ENCODE results near the gene CNTN4. TPM values are rescaled to one million over a fixed set of nuclear protein-coding genes. Genes with fewer than 3 reads are reported as not detected.

The CNTN4 gene
- total RNA-seq, 1 experiment from 2014 or later, result 1.6 TPM

- H2AK5ac ChIP-seq (ENCODE audit: insufficient read length, low read length), result no peak overlapping the region
- no peak overlapping the region for H2AFZ ChIP-seq (ENCODE audit: low read length)
- H3K4ac ChIP-seq (ENCODE audit: low read depth, low read length), result no peak overlapping the region
- no peak overlapping the region for H3K27ac Mint-ChIP-seq
- H3K18ac ChIP-seq (ENCODE audit: insufficient read length, low read depth, low read length), result no peak overlapping the region
- H2BK12ac ChIP-seq (ENCODE audit: insufficient read length, low read depth, low read length), result no peak overlapping the region
- H3K27me3 ChIP-seq (ENCODE audit: insufficient read depth, low read length), result no peaks in the 10 kb centered on the region
- no peaks in the 10 kb centered on the region for H3K36me3 Mint-ChIP-seq (ENCODE audit: insufficient read depth in 1 of 3, low read depth in 3 of 3)
- no peak overlapping the region for H3K56ac ChIP-seq (ENCODE audit: insufficient read length, low read depth, low read length)
- H4K5ac ChIP-seq (ENCODE audit: insufficient read length, low read depth, low read length), result no peak overlapping the region
- H4K91ac ChIP-seq (ENCODE audit: insufficient read length, low read depth, low read length), result no peak overlapping the region
- no peaks in the 10 kb centered on the region for H3K4me1 ChIP-seq (ENCODE audit: insufficient read depth, low read length)
- no peak overlapping the region for H3K14ac ChIP-seq (ENCODE audit: insufficient read depth, low read length)
- no peak for TF ChIP-seq CTCF (conservative IDR thresholded peaks at IDR 0.05)
- no peak for DNase-seq
- no peaks in the 10 kb centered on the region for H3K23me2 ChIP-seq (ENCODE audit: insufficient read length, low read depth, low read length, poor library complexity, severe bottlenecking)
- H3K4me2 ChIP-seq (ENCODE audit: insufficient read depth, insufficient read length, low read length), result no peak overlapping the region
- no peak overlapping the region for H2BK120ac ChIP-seq (ENCODE audit: low read depth, low read length, poor library complexity, severe bottlenecking)
- H3K79me2 ChIP-seq (ENCODE audit: insufficient read depth, low read length), result no peaks in the 10 kb centered on the region
- H3K9me3 ChIP-seq (ENCODE audit: control insufficient read depth, low read depth, low read length), result no peaks in the 10 kb centered on the region
- H2BK5ac ChIP-seq (ENCODE audit: insufficient read length, low read length), result no peak overlapping the region
- no peaks in the 10 kb centered on the region for H3K27me3 Mint-ChIP-seq (ENCODE audit: low read depth)
- no CpG with 5 or more reads among the region's 1 CpG for WGBS (ENCODE audit: extremely low coverage, insufficient read length, low lambda C conversion rate)
- no peaks in the 10 kb centered on the region for H4K20me1 ChIP-seq (ENCODE audit: control insufficient read depth, insufficient read depth, insufficient read length)
- H3K9me3 Mint-ChIP-seq, result no peaks in the 10 kb centered on the region
- no peak overlapping the region for H2BK15ac ChIP-seq (ENCODE audit: low read depth, low read length)
- H3T11ph ChIP-seq (ENCODE audit: low read length), result no peak overlapping the region
- H3K27ac ChIP-seq (ENCODE audit: insufficient read length, low read depth, low read length), result no peak overlapping the region
- H3K9ac ChIP-seq (ENCODE audit: extremely low read depth, insufficient read length, low read length), result no peak overlapping the region
- no peak overlapping the region for H2BK20ac ChIP-seq (ENCODE audit: low read depth, low read length, poor library complexity, severe bottlenecking)
- H4K8ac ChIP-seq (replicated peaks; ENCODE audit: insufficient read length, low read depth, low read length), result no peak overlapping the region
- H3K4me3 Mint-ChIP-seq, result no peak overlapping the region
- no peaks in the 10 kb centered on the region for H3K79me1 ChIP-seq (ENCODE audit: insufficient read depth, low read depth, low read length, poor library complexity, severe bottlenecking)
- peaks cover 8 to 10% of the 10 kb centered on the region in 2 experiments; a peak in 3 of 4 replicates for H3K4me1 Mint-ChIP-seq
- H3K23ac ChIP-seq (ENCODE audit: insufficient read length, low read depth, low read length), result no peak overlapping the region
Observed at GRCh38 chr3:2266606-2267005, 167.9 kb downstream of the CNTN4 start.

Measured in H9 (cell line).